Epithelial cell of prostate (primary cell): Measurements from ENCODE around the gene RNF224.
A peak's percentile ranks its signal among the peaks of the same experiment; 100 is the strongest.

Experiments used
- DNase-seq: peaks from one replicate; pipeline ENCODE4 v3.0.0-alpha.2; 2011; ENCODE audit warnings: low read depth, low spot score
- H3K27ac ChIP-seq: fragments of 450-650 bp; 2 replicates; pipeline ENCODE4 v1.5.1; 2017; ENCODE audit warnings: mild to moderate bottlenecking

Gene RNF224

GRCh38 chr9:137227054-137227852 is at the start of gene RNF224:
RNF224 (plus strand) TSS chr9:137227502; CDS start chr9:137228336, 834 bp downstream.
- peak within 1 kb of the TSS; percentile 94 for H3K27ac ChIP-seq
- no peak for DNase-seq

- DNase-seq, result no peak
- no peak overlapping the region for H3K27ac ChIP-seq
These were observed 48.9 kb upstream of the RNF224 start for GRCh38 chr9:137178201-137178938.

GRCh38 chr9:137178939-137179630 is 48.2 kb upstream of the RNF224 start:
- H3K27ac ChIP-seq, result no peak overlapping the region
- no peak for DNase-seq

GRCh38 chr9:137179761-137180160 is 47.5 kb upstream of the RNF224 start:
- H3K27ac ChIP-seq, result no peak overlapping the region
- no peak for DNase-seq

GRCh38 chr9:137180491-137180890 is 46.8 kb upstream of the RNF224 start:
- H3K27ac ChIP-seq, result no peak overlapping the region
- no peak for DNase-seq

- no peak for DNase-seq
- H3K27ac ChIP-seq, result no peak overlapping the region
These were observed 45.6 kb upstream of the RNF224 start for GRCh38 chr9:137181680-137182079.

GRCh38 chr9:137182836-137183235 is 44.5 kb upstream of the RNF224 start:
- no peak overlapping the region for H3K27ac ChIP-seq
- no peak for DNase-seq

- no peak overlapping the region for H3K27ac ChIP-seq
- DNase-seq, result no peak
These were observed 43.2 kb upstream of the RNF224 start for GRCh38 chr9:137183980-137184595.

GRCh38 chr9:137184881-137185660 is 42.2 kb upstream of the RNF224 start:
- no peak overlapping the region for H3K27ac ChIP-seq
- DNase-seq, result no peak

- no peak for DNase-seq
- no peak overlapping the region for H3K27ac ChIP-seq
These were observed 41.4 kb upstream of the RNF224 start for GRCh38 chr9:137185921-137186320.

- H3K27ac ChIP-seq, result no peak overlapping the region
- DNase-seq, result no peak
These were observed 40.9 kb upstream of the RNF224 start for GRCh38 chr9:137186385-137186784.

- H3K27ac ChIP-seq, result no peak overlapping the region
- DNase-seq, result no peak
These were observed 39.9 kb upstream of the RNF224 start for GRCh38 chr9:137187386-137187785.

GRCh38 chr9:137188086-137188489 is 39.2 kb upstream of the RNF224 start:
- peak overlapping the region; percentile 96 for H3K27ac ChIP-seq
- no peak for DNase-seq

- DNase-seq, result peak; percentile 77
- peak within 1 kb of the TSS; percentile 96 for H3K27ac ChIP-seq
These were observed 38.6 kb upstream of the RNF224 start, which contains the start of the genes ANAPC2 and SSNA1 for GRCh38 chr9:137188490-137189296. ANAPC2 (minus strand) TSS chr9:137188560; CDS start chr9:137188532, 28 bp downstream. SSNA1 (plus strand) TSS chr9:137188676; CDS start chr9:137188727, 51 bp downstream.

GRCh38 chr9:137189297-137190295 is 37.7 kb upstream of the RNF224 start:
- no peak for DNase-seq
- peak overlapping the region; percentile 96 for H3K27ac ChIP-seq

- H3K27ac ChIP-seq, result no peak overlapping the region
- DNase-seq, result no peak
These were observed 36.9 kb upstream of the RNF224 start for GRCh38 chr9:137190315-137190856.

GRCh38 chr9:137191245-137191644 is 36.1 kb upstream of the RNF224 start:
- no peak for DNase-seq
- H3K27ac ChIP-seq, result no peak overlapping the region
